Ishikawa (cell line): ENCODE results near the gene NBEAL1.
A peak's percentile ranks its signal among the peaks of the same experiment; 100 is the strongest.

ENCODE experiments used
- CEBPB ChIP-seq: IDR thresholded peaks from 2 replicates; pipeline ENCODE4 v1.6.1; 2012
- CREB1 ChIP-seq: IDR thresholded peaks from 2 replicates; pipeline ENCODE4 v1.6.1; 2012; ENCODE audit warnings: low read depth
- EGR1 ChIP-seq: IDR thresholded peaks from 2 replicates; pipeline ENCODE4 v1.6.1; 2012
- EP300 ChIP-seq: IDR thresholded peaks from 2 replicates; pipeline ENCODE4 v1.6.1; 2012; ENCODE audit warnings: borderline replicate concordance
- FOXM1 ChIP-seq: IDR thresholded peaks from 2 replicates; pipeline ENCODE4 v1.6.1; 2012; ENCODE audit warnings: low read depth, borderline replicate concordance
- MAX ChIP-seq: IDR thresholded peaks from 2 replicates; pipeline ENCODE4 v1.6.1; 2012
- NFIC ChIP-seq: IDR thresholded peaks from 2 replicates; pipeline ENCODE4 v1.6.1; 2012
- RAD21 ChIP-seq: IDR thresholded peaks from 2 replicates; pipeline ENCODE4 v1.6.1; 2012; ENCODE audit warnings: low read depth
- TAF1 ChIP-seq: IDR thresholded peaks from 2 replicates; pipeline ENCODE4 v1.6.1; 2012; ENCODE audit warnings: low read depth, mild to moderate bottlenecking
- TCF12 ChIP-seq: IDR thresholded peaks from 2 replicates; pipeline ENCODE4 v1.6.1; 2012; ENCODE audit warnings: low read depth
- TEAD4 ChIP-seq: IDR thresholded peaks from 2 replicates; pipeline ENCODE4 v1.6.1; 2012
- YY1 ChIP-seq: IDR thresholded peaks from 2 replicates; pipeline ENCODE4 v1.6.1; 2012; ENCODE audit warnings: low read depth
- ZBTB7A ChIP-seq: IDR thresholded peaks from 2 replicates; pipeline ENCODE4 v1.6.1; 2012; ENCODE audit warnings: low read depth
- TF ChIP-seq, protein P1 (sequence below): IDR thresholded peaks from 2 replicates; pipeline ENCODE4 v1.6.1; 2012; ENCODE audit warnings: low read depth, mild to moderate bottlenecking
- TF ChIP-seq, protein P2 (sequence below): IDR thresholded peaks from 2 replicates; pipeline ENCODE4 v1.6.1; 2012

Gene NBEAL1

DNA sequence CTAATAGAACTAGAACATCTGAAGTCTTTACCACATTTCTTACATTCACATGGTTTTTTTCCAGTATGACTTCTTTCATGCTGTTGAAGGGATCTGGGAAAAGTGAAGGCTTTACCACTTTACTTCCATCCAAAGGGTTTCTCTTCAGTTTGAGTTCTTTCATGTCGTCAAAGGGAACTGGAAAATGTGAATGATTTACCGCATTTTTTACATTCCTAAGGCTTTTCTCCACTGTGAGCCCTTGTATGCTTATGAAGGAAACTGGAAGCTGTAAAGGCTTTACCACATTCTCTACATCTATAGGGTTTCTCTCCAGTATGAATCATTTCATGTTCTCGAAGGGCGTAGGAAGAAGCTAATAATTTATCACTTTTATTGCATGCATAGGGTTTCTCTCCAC is 46.7 kb downstream of the NBEAL1 start:
- TF ChIP-seq TEAD4 (peak; percentile 50), CEBPB (no peak)

GRCh38 chr2:203062126-203062525 is 47.5 kb downstream of the NBEAL1 start:
- TF ChIP-seq, protein P1, sequence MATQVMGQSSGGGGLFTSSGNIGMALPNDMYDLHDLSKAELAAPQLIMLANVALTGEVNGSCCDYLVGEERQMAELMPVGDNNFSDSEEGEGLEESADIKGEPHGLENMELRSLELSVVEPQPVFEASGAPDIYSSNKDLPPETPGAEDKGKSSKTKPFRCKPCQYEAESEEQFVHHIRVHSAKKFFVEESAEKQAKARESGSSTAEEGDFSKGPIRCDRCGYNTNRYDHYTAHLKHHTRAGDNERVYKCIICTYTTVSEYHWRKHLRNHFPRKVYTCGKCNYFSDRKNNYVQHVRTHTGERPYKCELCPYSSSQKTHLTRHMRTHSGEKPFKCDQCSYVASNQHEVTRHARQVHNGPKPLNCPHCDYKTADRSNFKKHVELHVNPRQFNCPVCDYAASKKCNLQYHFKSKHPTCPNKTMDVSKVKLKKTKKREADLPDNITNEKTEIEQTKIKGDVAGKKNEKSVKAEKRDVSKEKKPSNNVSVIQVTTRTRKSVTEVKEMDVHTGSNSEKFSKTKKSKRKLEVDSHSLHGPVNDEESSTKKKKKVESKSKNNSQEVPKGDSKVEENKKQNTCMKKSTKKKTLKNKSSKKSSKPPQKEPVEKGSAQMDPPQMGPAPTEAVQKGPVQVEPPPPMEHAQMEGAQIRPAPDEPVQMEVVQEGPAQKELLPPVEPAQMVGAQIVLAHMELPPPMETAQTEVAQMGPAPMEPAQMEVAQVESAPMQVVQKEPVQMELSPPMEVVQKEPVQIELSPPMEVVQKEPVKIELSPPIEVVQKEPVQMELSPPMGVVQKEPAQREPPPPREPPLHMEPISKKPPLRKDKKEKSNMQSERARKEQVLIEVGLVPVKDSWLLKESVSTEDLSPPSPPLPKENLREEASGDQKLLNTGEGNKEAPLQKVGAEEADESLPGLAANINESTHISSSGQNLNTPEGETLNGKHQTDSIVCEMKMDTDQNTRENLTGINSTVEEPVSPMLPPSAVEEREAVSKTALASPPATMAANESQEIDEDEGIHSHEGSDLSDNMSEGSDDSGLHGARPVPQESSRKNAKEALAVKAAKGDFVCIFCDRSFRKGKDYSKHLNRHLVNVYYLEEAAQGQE: no peak
- no peak for TF ChIP-seq YY1
- no peak for TF ChIP-seq CEBPB
- TF ChIP-seq EGR1: no peak
- no peak for TF ChIP-seq TAF1
- TF ChIP-seq MAX: no peak
- TF ChIP-seq, protein P2, sequence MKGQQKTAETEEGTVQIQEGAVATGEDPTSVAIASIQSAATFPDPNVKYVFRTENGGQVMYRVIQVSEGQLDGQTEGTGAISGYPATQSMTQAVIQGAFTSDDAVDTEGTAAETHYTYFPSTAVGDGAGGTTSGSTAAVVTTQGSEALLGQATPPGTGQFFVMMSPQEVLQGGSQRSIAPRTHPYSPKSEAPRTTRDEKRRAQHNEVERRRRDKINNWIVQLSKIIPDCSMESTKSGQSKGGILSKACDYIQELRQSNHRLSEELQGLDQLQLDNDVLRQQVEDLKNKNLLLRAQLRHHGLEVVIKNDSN: no peak
- TF ChIP-seq FOXM1: no peak
- no peak for TF ChIP-seq EP300
- no peak for TF ChIP-seq CREB1
- no peak for TF ChIP-seq NFIC
- TF ChIP-seq TEAD4: no peak
- no peak for TF ChIP-seq TCF12
- TF ChIP-seq ZBTB7A: no peak
- TF ChIP-seq RAD21: no peak

DNA sequence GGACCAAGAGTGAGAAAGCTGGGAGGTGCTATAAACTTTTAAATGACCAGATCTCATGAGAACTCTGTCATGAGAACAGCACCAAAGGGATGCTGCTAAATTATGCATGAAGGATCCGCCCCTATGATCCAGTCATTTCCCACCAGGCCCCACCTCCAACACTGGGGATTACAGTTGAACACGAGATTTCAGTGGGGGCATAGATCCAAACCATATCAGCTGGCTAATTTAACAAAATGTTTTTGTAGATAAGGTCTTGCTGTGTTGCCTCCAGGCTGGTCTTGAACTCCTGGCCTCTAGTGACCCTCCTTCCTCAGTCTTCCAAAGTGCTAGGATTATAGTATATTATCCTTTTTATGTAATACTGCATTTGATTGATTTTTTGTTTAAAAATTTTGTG is 56.0 kb downstream of the NBEAL1 start:
- TF ChIP-seq, protein P2: no peak
- TF ChIP-seq CEBPB: no peak
- TF ChIP-seq ZBTB7A: no peak
- TF ChIP-seq TCF12: no peak
- no peak for TF ChIP-seq EGR1
- TF ChIP-seq NFIC: no peak
- no peak for TF ChIP-seq CREB1
- no peak for TF ChIP-seq YY1
- TF ChIP-seq RAD21: no peak
- no peak for TF ChIP-seq FOXM1
- no peak for TF ChIP-seq MAX
- no peak for TF ChIP-seq TEAD4
- TF ChIP-seq, protein P1: no peak
- no peak for TF ChIP-seq EP300
- TF ChIP-seq TAF1: no peak

GRCh38 chr2:203071148-203071547 is 56.5 kb downstream of the NBEAL1 start:
- TF ChIP-seq, protein P2: no peak
- TF ChIP-seq RAD21 (no peak), ZBTB7A (no peak), FOXM1 (no peak), TAF1 (no peak), NFIC (no peak), TEAD4 (no peak), MAX (no peak), CEBPB (no peak), EGR1 (no peak), YY1 (no peak), EP300 (no peak), TCF12 (no peak), CREB1 (no peak)
- TF ChIP-seq, protein P1: no peak
